Measurements from ENCODE around the gene SLIT3.
A peak's percentile ranks its signal among the peaks of the same experiment; 100 is the strongest.

SLIT3 gene

GRCh38 chr5:168951769-168952168, 349.2 kb downstream of the SLIT3 start:
- DNase-seq = no peak

- no peak for DNase-seq
Observed at GRCh38 chr5:168951356-168951755, 349.6 kb downstream of the SLIT3 start.

- no peak for DNase-seq
Observed at GRCh38 chr5:168950241-168950951, 350.5 kb downstream of the SLIT3 start.

GRCh38 chr5:168948746-168949145, 352.2 kb downstream of the SLIT3 start:
- no peak for DNase-seq

- DNase-seq = peak; percentile 56
Observed at GRCh38 chr5:168947212-168947868, 353.6 kb downstream of the SLIT3 start.

GRCh38 chr5:168946363-168946762, 354.6 kb downstream of the SLIT3 start:
- DNase-seq = peak; percentile 16

- DNase-seq = no peak
Observed at GRCh38 chr5:168944004-168944403, 356.9 kb downstream of the SLIT3 start.

GRCh38 chr5:168943091-168943884, 357.7 kb downstream of the SLIT3 start:
- DNase-seq = no peak

GRCh38 chr5:168941901-168942300, 359.0 kb downstream of the SLIT3 start:
- no peak for DNase-seq

- DNase-seq = no peak
Observed at GRCh38 chr5:168940712-168941111, 360.2 kb downstream of the SLIT3 start.

- DNase-seq = no peak
Observed at GRCh38 chr5:168939887-168940544, 360.9 kb downstream of the SLIT3 start.

- peak; percentile 31 for DNase-seq
Observed at GRCh38 chr5:168939156-168939800, 361.7 kb downstream of the SLIT3 start.

GRCh38 chr5:168936511-168936910, 364.4 kb downstream of the SLIT3 start:
- DNase-seq = no peak

- no peak for DNase-seq
Observed at GRCh38 chr5:168935183-168935582, 365.8 kb downstream of the SLIT3 start.

GRCh38 chr5:168934169-168934568, 366.8 kb downstream of the SLIT3 start:
- no peak for DNase-seq

GRCh38 chr5:168932400-168933189, 368.3 kb downstream of the SLIT3 start:
- no peak for DNase-seq

- peak; percentile 81 for DNase-seq
Observed at GRCh38 chr5:168931638-168932345, 369.1 kb downstream of the SLIT3 start.

GRCh38 chr5:168929656-168930055, 371.3 kb downstream of the SLIT3 start:
- no peak for DNase-seq

- no peak for DNase-seq
Observed at GRCh38 chr5:168925160-168925559, 375.8 kb downstream of the SLIT3 start.

- DNase-seq = no peak
Observed at GRCh38 chr5:168921147-168921866, 379.6 kb downstream of the SLIT3 start.

All from fibroblast of skin of abdomen (primary cell).